HepG2 (cell line): Measurements from ENCODE around the gene LSM10. TPM values are rescaled to one million over a fixed set of nuclear protein-coding genes. Genes with fewer than 3 reads are reported as not detected.
A peak's percentile ranks its signal among the peaks of the same experiment; 100 is the strongest.

Experiments used
- BORCS8-MEF2B ChIP-seq: sonication (generic); formaldehyde crosslinking; IDR thresholded peaks from 2 replicates; pipeline ENCODE4 v1.8.0; 2022; ENCODE audit warnings: mild to moderate bottlenecking, missing genetic modification reagents
- CEBPB ChIP-seq: IDR thresholded peaks from 2 replicates; pipeline ENCODE4 v1.6.1; 2011; ENCODE audit warnings: low read depth, low read length, improper control_type of control experiment, borderline replicate concordance
- KLF6 ChIP-seq: IDR thresholded peaks from 2 replicates; pipeline ENCODE4 v1.8.0; 2016; ENCODE audit warnings: missing biosample characterization, missing genetic modification reagents
- MLX ChIP-seq: IDR thresholded peaks from 2 replicates; pipeline ENCODE4 v1.6.1; 2016
- NFYB ChIP-seq: sonication (generic); formaldehyde crosslinking; IDR thresholded peaks from 2 replicates; pipeline ENCODE4 v1.4.0; 2020; ENCODE audit warnings: missing genetic modification reagents
- PAXIP1 ChIP-seq: sonication (generic); formaldehyde crosslinking; conservative IDR thresholded peaks from 2 replicates; pipeline ENCODE4 v1.4.0; 2020; ENCODE audit warnings: mild to moderate bottlenecking, missing genetic modification reagents, moderate library complexity
- POGK ChIP-seq: sonication (generic); formaldehyde crosslinking; conservative IDR thresholded peaks from 2 replicates; pipeline ENCODE4 v1.8.0; 2022; ENCODE audit warnings: mild to moderate bottlenecking, moderate library complexity, missing genetic modification reagents
- POLR2A ChIP-seq, 2 experiments: IDR thresholded peaks; 2 replicates each; pipeline ENCODE4 v1.6.1; 2011; ENCODE audit warnings: low read depth in 2 of 2, low read length in 2 of 2, mild to moderate bottlenecking in 1 of 2, moderate library complexity in 1 of 2; ENCODE audit not compliant: insufficient read depth in 1 of 2
- RAD51 ChIP-seq: fragments of 450-650 bp; IDR thresholded peaks from 2 replicates; pipeline ENCODE4 v1.6.1; 2016; ENCODE audit warnings: borderline replicate concordance
- RBM22 ChIP-seq: fragments of 200-400 bp; formaldehyde crosslinking; optimal IDR thresholded peaks from 2 replicates; pipeline ENCODE3; 2017; ENCODE audit warnings: mild to moderate bottlenecking, low read length, moderate library complexity
- ZBTB8A ChIP-seq: sonication (generic); formaldehyde crosslinking; IDR thresholded peaks from 2 replicates; pipeline ENCODE4 v1.4.0; 2020; ENCODE audit warnings: mild to moderate bottlenecking, low read depth, missing genetic modification reagents, borderline replicate concordance
- ZNF180 ChIP-seq: sonication (generic); formaldehyde crosslinking; IDR thresholded peaks from 2 replicates; pipeline ENCODE4 v1.4.0; 2020; ENCODE audit warnings: low read depth, missing genetic modification reagents, borderline replicate concordance
- ZNF256 ChIP-seq: sonication (generic); formaldehyde crosslinking; conservative IDR thresholded peaks from 2 replicates; pipeline ENCODE4 v1.4.0; 2020; ENCODE audit warnings: missing genetic modification reagents
- ZNF260 ChIP-seq: sonication (generic); formaldehyde crosslinking; IDR thresholded peaks from 2 replicates; pipeline ENCODE4 v1.4.0; 2020; ENCODE audit warnings: missing genetic modification reagents, low read depth, mild to moderate bottlenecking, borderline replicate concordance
- ZNF430 ChIP-seq: sonication (generic); formaldehyde crosslinking; IDR thresholded peaks from 2 replicates; pipeline ENCODE4 v1.9.0; 2021; ENCODE audit warnings: mild to moderate bottlenecking, missing genetic modification reagents
- ZNF501 ChIP-seq: sonication (generic); formaldehyde crosslinking; IDR thresholded peaks from 2 replicates; pipeline ENCODE4 v1.5.1; 2020; ENCODE audit warnings: mild to moderate bottlenecking, moderate library complexity, missing genetic modification reagents
- ZNF660 ChIP-seq: sonication (generic); formaldehyde crosslinking; IDR thresholded peaks from 2 replicates; pipeline ENCODE4 v1.5.1; 2020; ENCODE audit warnings: mild to moderate bottlenecking, low read depth, missing genetic modification reagents, borderline replicate concordance
- ZNF710 ChIP-seq: sonication (generic); formaldehyde crosslinking; IDR thresholded peaks from 2 replicates; pipeline ENCODE4 v1.5.0; 2020; ENCODE audit warnings: mild to moderate bottlenecking, missing genetic modification reagents, borderline replicate concordance
- ZNF713 ChIP-seq: sonication (generic); formaldehyde crosslinking; IDR thresholded peaks from 2 replicates; pipeline ENCODE4 v1.4.0; 2020; ENCODE audit warnings: mild to moderate bottlenecking, missing genetic modification reagents
- ZNF781 ChIP-seq: sonication (generic); formaldehyde crosslinking; IDR thresholded peaks from 2 replicates; pipeline ENCODE4 v1.5.1; 2020; ENCODE audit warnings: borderline replicate concordance, mild to moderate bottlenecking, missing genetic modification reagents; ENCODE audit errors: not compliant biosample characterization
- ZSCAN29 ChIP-seq: sonication (generic); formaldehyde crosslinking; conservative IDR thresholded peaks from 2 replicates; pipeline ENCODE4 v1.4.0; 2020; ENCODE audit warnings: mild to moderate bottlenecking, missing genetic modification reagents
- polyA plus RNA-seq, 8 experiments: library from polyadenylated mRNA; depleted of rRNA in 3 of 8; stranded (reverse) in 7 of 8; unstranded in 1 of 8; fragments of >200 nt; fragmentation: Illumina TruSeq in 4 of 8; extraction: Trizol in 4 of 8; gene quantifications; 2 replicates each; pipeline versions ENCODE4 v1.2.1 to v1.2.3, GENCODE V29; 2011 to 2016; ENCODE audit warnings: low read depth in 4 of 8, missing spikeins in 1 of 8, mixed read lengths in 1 of 8; ENCODE audit not compliant: insufficient read depth in 1 of 8
- total RNA-seq, 5 experiments: library from RNA; depleted of rRNA; stranded (reverse); fragments of >200 nt; fragmentation: Illumina TruSeq; extraction: Trizol; gene quantifications; 2 replicates each; pipeline ENCODE4 v1.2.3, GENCODE V29; 2016; ENCODE audit warnings: low read depth in 1 of 5

The LSM10 gene
- total and polyA plus RNA-seq, 2 of the 13 experiments (the other 11 are each of a cell fraction or from before 2014, with no cell fraction given) = 14.0 to 52.0 TPM

GRCh38 chr1:36400825-36401601, 3.3 kb upstream of the LSM10 start (continued):
- no peak for TF ChIP-seq MLX (CRISPR knock-in tag)
- TF ChIP-seq PAXIP1 (CRISPR knock-in tag) = peak; percentile 62
- 0 out of 2 replicates have a peak, but pooled peaks have one; percentile 73 for TF ChIP-seq KLF6 (CRISPR knock-in tag)
- peak; percentile 64; the same call in 1 of the 2 replicates for TF ChIP-seq BORCS8-MEF2B (CRISPR knock-in tag)
- TF ChIP-seq ZBTB8A (CRISPR knock-in tag) = no peak
- TF ChIP-seq ZNF713 (CRISPR knock-in tag) = no peak
- TF ChIP-seq ZNF430 (CRISPR knock-in tag) = peak; percentile 77; the same call in 1 of the 2 replicates
- peak; percentile 95 to 99 for TF ChIP-seq POLR2A (IDR thresholded peaks at IDR 0.05; ENCODE audit: insufficient read depth in 1 of 2, low read depth in 2 of 2, low read length in 2 of 2)
- 0 out of 2 replicates have a peak, but pooled peaks have one; percentile 35 for TF ChIP-seq POGK (CRISPR knock-in tag)
- TF ChIP-seq RBM22 = peak; percentile 61
- peak; percentile 51 for TF ChIP-seq RAD51
- 0 out of 2 replicates have a peak, but pooled peaks have one; percentile 27 for TF ChIP-seq ZNF710 (CRISPR knock-in tag)
- TF ChIP-seq ZSCAN29 (CRISPR knock-in tag) = peak; percentile 45; the same call in 1 of the 2 replicates
- TF ChIP-seq ZNF501 (CRISPR knock-in tag) = peak; percentile 79; the same call in 1 of the 2 replicates
- TF ChIP-seq CEBPB = no peak
- no peak for TF ChIP-seq ZNF260 (CRISPR knock-in tag)
- peak; percentile 75 for TF ChIP-seq NFYB (CRISPR knock-in tag)
- no peak for TF ChIP-seq ZNF781 (CRISPR knock-in tag)
- TF ChIP-seq ZNF256 (CRISPR knock-in tag) = no peak
- TF ChIP-seq ZNF180 (CRISPR knock-in tag) = no peak
- no peak for TF ChIP-seq ZNF660 (CRISPR knock-in tag)
